CD14-positive monocyte (primary cell): Measurements from ENCODE around the gene PILRA. TPM values are rescaled to one million over a fixed set of nuclear protein-coding genes. Genes with fewer than 3 reads are reported as not detected.

Source experiments
- DNase-seq, 3 donors: peaks; one replicate each; pipeline ENCODE4 v3.0.0-alpha.2; 2011 to 2022
- H2AFZ ChIP-seq: 2 replicates; pipeline ENCODE4 v1.6.0; 2012; ENCODE audit warnings: mild to moderate bottlenecking, low read depth, low read length, inconsistent platforms; ENCODE audit not compliant: insufficient read depth, poor library complexity, severe bottlenecking
- H3K27ac ChIP-seq, 2 donors: 1 replicate in 1 of 2; 2 replicates in 1 of 2; pipeline ENCODE4 v1.5.1; 2012 to 2013; ENCODE audit warnings: low read length in 2 of 2, control low read depth in 1 of 2, inconsistent platforms in 1 of 2, low read depth in 1 of 2, mild to moderate bottlenecking in 1 of 2
- H3K27me3 ChIP-seq, 2 donors: one replicate each; pipeline versions ENCODE4 v1.6.0 to v1.6.1; 2011 to 2013; ENCODE audit warnings: low read length in 2 of 2; ENCODE audit not compliant: control insufficient read depth in 2 of 2, insufficient read depth in 2 of 2
- H3K36me3 ChIP-seq, 2 donors: replicated peaks in 1 of 2; 1 replicate in 1 of 2; 2 replicates in 1 of 2; pipeline versions ENCODE4 v1.5.1 to v1.6.1; 2012 to 2013; ENCODE audit warnings: low read length in 2 of 2, control low read depth in 1 of 2, inconsistent platforms in 1 of 2, mild to moderate bottlenecking in 1 of 2; ENCODE audit not compliant: insufficient read depth in 2 of 2, control insufficient read depth in 1 of 2
- H3K4me1 ChIP-seq, 2 donors: 1 replicate in 1 of 2; 2 replicates in 1 of 2; pipeline versions ENCODE4 v1.5.1 to v1.6.1; 2012 to 2013; ENCODE audit warnings: low read length in 2 of 2, control low read depth in 1 of 2, inconsistent platforms in 1 of 2, mild to moderate bottlenecking in 1 of 2, moderate library complexity in 1 of 2; ENCODE audit not compliant: insufficient read depth in 2 of 2, control insufficient read depth in 1 of 2
- H3K4me2 ChIP-seq: replicated peaks from 2 replicates; pipeline ENCODE3; 2012; ENCODE audit warnings: low read length, moderate library complexity, mild to moderate bottlenecking; ENCODE audit not compliant: poor library complexity, severe bottlenecking; ENCODE audit errors: extremely low read depth
- H3K4me3 ChIP-seq, 3 experiments: fragments of 200-600 bp in 1 of 3; sonication (generic) in 1 of 3; replicated peaks in 1 of 3; 1 replicate in 2 of 3; 2 replicates in 1 of 3; pipeline ENCODE4 v1.5.1; 2011 to 2013; ENCODE audit warnings: low read length in 3 of 3, mild to moderate bottlenecking in 3 of 3, control low read depth in 2 of 3, low read depth in 2 of 3, inconsistent platforms in 1 of 3, moderate library complexity in 1 of 3
- H3K79me2 ChIP-seq: 2 replicates; pipeline ENCODE4 v1.6.0; 2012; ENCODE audit warnings: mild to moderate bottlenecking, control low read depth, inconsistent platforms, low read length, moderate library complexity; ENCODE audit not compliant: insufficient read depth
- H3K9ac ChIP-seq: 2 replicates; pipeline ENCODE4 v1.6.0; 2017; ENCODE audit warnings: low read length, mild to moderate bottlenecking; ENCODE audit not compliant: insufficient read depth, poor library complexity, severe bottlenecking
- H3K9me3 ChIP-seq, 2 donors: replicated peaks in 1 of 2; 1 replicate in 1 of 2; 2 replicates in 1 of 2; pipeline versions ENCODE4 v1.5.1 to v1.6.1; 2012 to 2013; ENCODE audit warnings: low read length in 2 of 2, control low read depth in 1 of 2; ENCODE audit not compliant: control insufficient read depth in 1 of 2, insufficient read depth in 1 of 2
- H4K20me1 ChIP-seq: 2 replicates; pipeline ENCODE4 v1.6.0; 2012; ENCODE audit warnings: mild to moderate bottlenecking, low read length, control low read depth, moderate library complexity; ENCODE audit not compliant: insufficient read depth
- H3K27ac Mint-ChIP-seq, 7 donors: one replicate each; pipeline ENCODE4 v1.8.0; 2020; ENCODE audit warnings: mild to moderate bottlenecking in 7 of 7, mixed read lengths in 7 of 7, moderate library complexity in 6 of 7, inconsistent platforms in 2 of 7
- H3K27me3 Mint-ChIP-seq, 3 donors: one replicate each; pipeline ENCODE4 v1.8.0; 2021 to 2022; ENCODE audit warnings: low read depth in 3 of 3, mild to moderate bottlenecking in 3 of 3, mixed read lengths in 3 of 3, moderate library complexity in 3 of 3, inconsistent platforms in 1 of 3
- H3K36me3 Mint-ChIP-seq, 2 donors: one replicate each; pipeline ENCODE4 v1.8.0; 2020; ENCODE audit warnings: mixed read lengths in 2 of 2, inconsistent platforms in 1 of 2, mild to moderate bottlenecking in 1 of 2
- H3K4me1 Mint-ChIP-seq: one replicate; pipeline ENCODE4 v1.8.0; 2020; ENCODE audit warnings: mild to moderate bottlenecking, mixed read lengths
- H3K4me3 Mint-ChIP-seq, 2 donors: one replicate each; pipeline ENCODE4 v1.8.0; 2020; ENCODE audit warnings: mild to moderate bottlenecking in 2 of 2, mixed read lengths in 2 of 2, moderate library complexity in 1 of 2
- H3K9me3 Mint-ChIP-seq, 7 donors: one replicate each; pipeline ENCODE4 v1.8.0; 2020 to 2022; ENCODE audit warnings: mixed read lengths in 7 of 7, mild to moderate bottlenecking in 6 of 7, moderate library complexity in 6 of 7, inconsistent platforms in 2 of 7
- WGBS: methylation state at CpG from one replicate; pipeline ENCODE4 v1.1.5; 2013; ENCODE audit warnings: missing lambda C conversion rate; ENCODE audit not compliant: insufficient coverage; 5-methylcytosine and 5-hydroxymethylcytosine counted together
- intact Hi-C, 2 donors: fragments of 100-400 bp; cut with micrococcal nuclease; formaldehyde crosslinking; loops; one replicate each; pipeline versions ENCODE4 v1.15.0 to v1.15.1; 2023
- polyA plus RNA-seq, 3 donors: library from polyadenylated mRNA; depleted of rRNA in 1 of 3; unstranded in 2 of 3; stranded (reverse) in 1 of 3; fragments of 300-500 nt in 2 of 3; fragments of >200 nt in 1 of 3; fragmentation: Illumina TruSeq in 2 of 3; gene quantifications; 1 replicate in 2 of 3; 2 replicates in 1 of 3; pipeline ENCODE4 v1.2.3, GENCODE V29; 2012 to 2021
- TF ChIP-seq, protein P1 (sequence below): fragments of 200-600 bp; IDR thresholded peaks from one replicate; pipeline ENCODE4 v1.8.0; 2022; ENCODE audit warnings: antibody characterized with exemption, mild to moderate bottlenecking

The PILRA gene
- polyA plus RNA-seq, 3 donors: 316 to 491 (median 364) TPM

DNA sequence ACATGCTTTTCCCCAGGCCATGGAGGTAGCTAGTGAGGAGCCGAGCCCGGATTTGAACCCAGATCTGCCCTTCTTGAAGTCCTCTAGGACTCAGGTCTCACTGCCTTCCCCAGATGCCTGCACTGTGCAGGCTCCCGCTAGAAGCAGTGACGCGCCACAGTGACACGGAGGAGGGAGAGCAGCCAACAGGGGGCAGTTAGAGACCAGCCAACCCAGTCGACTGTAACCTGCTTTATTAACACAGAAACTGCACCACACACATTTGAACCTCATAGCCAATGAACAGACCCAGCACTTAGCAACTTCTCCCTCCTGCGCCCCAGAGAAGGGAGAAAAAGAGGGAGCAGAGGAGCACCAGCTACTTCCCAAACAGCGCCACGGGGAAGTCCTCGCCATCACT, 27.4 kb downstream of the PILRA start:
- Histone ChIP-seq H3K27me3 (no peaks in the 10 kb centered on the region), H2AFZ (no peak overlapping the region), H3K9ac (no peak overlapping the region), H4K20me1 (peaks cover 43% of the 10 kb centered on the region), H3K4me2 (no peak overlapping the region), H3K9me3 (no peaks in the 10 kb centered on the region), H3K4me1 (peaks cover 30 to 45% of the 10 kb centered on the region in 2 donors), H3K4me3 (no peak overlapping the region), H3K27ac (no peak overlapping the region), H3K36me3 (peaks cover 54 to 78% of the 10 kb centered on the region in 2 donors), H3K79me2 (peaks cover 11% of the 10 kb centered on the region)
- Mint-ChIP-seq H3K9me3 (peaks cover 0 to 3% (median 0%) of the 10 kb centered on the region in 7 donors), H3K4me1 (peaks cover 56% of the 10 kb centered on the region), H3K27me3 (peaks cover 0 to 2% (median 2%) of the 10 kb centered on the region in 3 donors), H3K4me3 (no peak overlapping the region), H3K27ac (peak overlapping the region in 2 of 7 donors; percentile 34 to 42), H3K36me3 (peaks cover 71 to 78% of the 10 kb centered on the region in 2 donors)
- intact Hi-C loops: loop anchor here in 1 of 2 donors (5.0 kb wide), 1 partner anchor 53 kb away; no protein-coding TSS in a partner anchor
- DNase-seq: no peak
- 95% methylated on average over 4 of the region's 11 CpGs for WGBS
- TF ChIP-seq, protein P1, sequence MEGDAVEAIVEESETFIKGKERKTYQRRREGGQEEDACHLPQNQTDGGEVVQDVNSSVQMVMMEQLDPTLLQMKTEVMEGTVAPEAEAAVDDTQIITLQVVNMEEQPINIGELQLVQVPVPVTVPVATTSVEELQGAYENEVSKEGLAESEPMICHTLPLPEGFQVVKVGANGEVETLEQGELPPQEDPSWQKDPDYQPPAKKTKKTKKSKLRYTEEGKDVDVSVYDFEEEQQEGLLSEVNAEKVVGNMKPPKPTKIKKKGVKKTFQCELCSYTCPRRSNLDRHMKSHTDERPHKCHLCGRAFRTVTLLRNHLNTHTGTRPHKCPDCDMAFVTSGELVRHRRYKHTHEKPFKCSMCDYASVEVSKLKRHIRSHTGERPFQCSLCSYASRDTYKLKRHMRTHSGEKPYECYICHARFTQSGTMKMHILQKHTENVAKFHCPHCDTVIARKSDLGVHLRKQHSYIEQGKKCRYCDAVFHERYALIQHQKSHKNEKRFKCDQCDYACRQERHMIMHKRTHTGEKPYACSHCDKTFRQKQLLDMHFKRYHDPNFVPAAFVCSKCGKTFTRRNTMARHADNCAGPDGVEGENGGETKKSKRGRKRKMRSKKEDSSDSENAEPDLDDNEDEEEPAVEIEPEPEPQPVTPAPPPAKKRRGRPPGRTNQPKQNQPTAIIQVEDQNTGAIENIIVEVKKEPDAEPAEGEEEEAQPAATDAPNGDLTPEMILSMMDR: no peak

DNA sequence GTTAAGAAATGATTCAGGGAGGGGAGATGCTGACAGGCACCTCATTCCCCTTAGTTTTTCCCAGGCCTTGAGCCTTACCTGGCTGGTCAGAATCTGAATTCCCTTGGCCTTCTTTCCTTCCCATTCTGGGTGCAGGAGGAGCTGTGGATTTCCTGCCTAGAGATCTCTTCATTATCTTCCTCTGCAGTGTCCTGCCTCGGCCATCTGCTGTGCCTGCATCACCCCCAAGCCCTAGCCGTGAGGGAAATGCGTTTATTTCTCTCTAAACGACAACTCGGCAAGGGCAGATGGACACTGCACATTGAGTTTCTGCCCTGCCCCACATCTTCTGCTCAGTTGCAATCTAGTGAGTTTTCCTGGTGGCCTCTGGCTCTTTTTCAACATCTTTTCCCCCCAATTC, 28.5 kb downstream of the PILRA start:
- no peak overlapping the region for H3K4me3 Mint-ChIP-seq
- peak overlapping the region in 3 of 7 donors; percentile 21 to 72 (median 34) for H3K27ac Mint-ChIP-seq
- H3K9ac ChIP-seq: no peak overlapping the region
- H3K4me1 ChIP-seq: peaks cover 20 to 34% of the 10 kb centered on the region in 2 donors
- 76% methylated on average over 5 of the region's 5 CpGs for WGBS
- TF ChIP-seq, protein P1: no peak
- peaks cover 80 to 87% of the 10 kb centered on the region in 2 donors for H3K36me3 Mint-ChIP-seq
- H2AFZ ChIP-seq: no peak overlapping the region
- DNase-seq: no peak
- peaks cover 63 to 88% of the 10 kb centered on the region in 2 donors for H3K36me3 ChIP-seq
- peaks cover 0 to 2% (median 2%) of the 10 kb centered on the region in 3 donors for H3K27me3 Mint-ChIP-seq
- H3K9me3 ChIP-seq: no peaks in the 10 kb centered on the region
- peak overlapping the region in 1 of 2 donors; percentile 33 for H3K27ac ChIP-seq
- H3K9me3 Mint-ChIP-seq: peaks cover 0 to 3% (median 0%) of the 10 kb centered on the region in 7 donors
- H3K79me2 ChIP-seq: peaks cover 10% of the 10 kb centered on the region
- no peak overlapping the region for H3K4me3 ChIP-seq
- H4K20me1 ChIP-seq: peaks cover 55% of the 10 kb centered on the region
- no peak overlapping the region for H3K4me2 ChIP-seq
- no peaks in the 10 kb centered on the region for H3K27me3 ChIP-seq
- H3K4me1 Mint-ChIP-seq: peaks cover 47% of the 10 kb centered on the region
- intact Hi-C loops: loop anchor here in 1 of 2 donors (5.0 kb wide), 1 partner anchor 55 kb away; no protein-coding TSS in a partner anchor
